ENCODE measurements around the gene CNTNAP2.
"Not testable (repeated sequence)": the region's sequence is repeated elsewhere in the genome, so short reads cannot be mapped to it uniquely, and the experiment has no call there.

CNTNAP2 gene

GRCh38 chr7:148304456-148304855 is 2187.9 kb downstream of the CNTNAP2 start:
- H3K9ac ChIP-seq (ENCODE audit: low read length): no peak overlapping the region
- H3K4me1 ChIP-seq (ENCODE audit: control insufficient read depth, low read depth, low read length): peaks cover 19% of the 10 kb centered on the region
- no peak overlapping the region for H3K4me3 ChIP-seq (ENCODE audit: low read length)
- no peaks in the 10 kb centered on the region for H3K27me3 ChIP-seq (ENCODE audit: control insufficient read depth, insufficient read depth, low read length)
- no peak overlapping the region for H3K27ac ChIP-seq (ENCODE audit: low read length)
- no peaks in the 10 kb centered on the region for H3K36me3 ChIP-seq (ENCODE audit: control insufficient read depth, low read depth, low read length)
- H3K9me3 ChIP-seq (ENCODE audit: control insufficient read depth, low read depth, low read length): no peaks in the 10 kb centered on the region

DNA sequence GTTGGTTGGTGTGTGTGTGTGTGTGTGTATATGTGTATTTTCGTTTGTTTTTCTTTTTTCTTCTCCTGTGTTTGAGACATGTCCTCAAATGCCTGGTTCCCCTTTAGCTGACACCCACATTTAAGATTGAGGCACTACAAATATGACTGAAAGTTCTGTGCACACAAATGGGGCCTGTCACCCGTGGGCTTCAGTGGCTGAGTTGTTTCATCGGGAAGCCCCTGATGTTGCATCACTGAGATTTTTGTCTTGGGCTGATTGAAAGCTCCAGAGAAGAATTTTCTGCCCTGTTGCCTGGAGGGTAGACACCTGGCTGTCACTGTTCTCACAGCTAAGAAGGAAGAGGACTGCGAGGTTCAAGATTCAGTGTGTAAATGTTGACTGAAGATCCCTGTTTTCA is 2190.2 kb downstream of the CNTNAP2 start:
- H3K9me3 ChIP-seq (ENCODE audit: control insufficient read depth, low read depth, low read length): no peaks in the 10 kb centered on the region
- H3K4me1 ChIP-seq (ENCODE audit: control insufficient read depth, low read depth, low read length): peaks cover 6% of the 10 kb centered on the region
- H3K9ac ChIP-seq (ENCODE audit: low read length): no peak overlapping the region
- H3K36me3 ChIP-seq (ENCODE audit: control insufficient read depth, low read depth, low read length): no peaks in the 10 kb centered on the region
- H3K4me3 ChIP-seq (ENCODE audit: low read length): no peak overlapping the region
- no peak overlapping the region for H3K27ac ChIP-seq (ENCODE audit: low read length)
- no peaks in the 10 kb centered on the region for H3K27me3 ChIP-seq (ENCODE audit: control insufficient read depth, insufficient read depth, low read length)

- no peaks in the 10 kb centered on the region for H3K27me3 ChIP-seq (ENCODE audit: control insufficient read depth, insufficient read depth, low read length)
- H3K9me3 ChIP-seq (ENCODE audit: control insufficient read depth, low read depth, low read length): no peaks in the 10 kb centered on the region
- H3K9ac ChIP-seq (ENCODE audit: low read length): no peak overlapping the region
- no peaks in the 10 kb centered on the region for H3K36me3 ChIP-seq (ENCODE audit: control insufficient read depth, low read depth, low read length)
- H3K4me3 ChIP-seq (ENCODE audit: low read length): no peak overlapping the region
- H3K27ac ChIP-seq (ENCODE audit: low read length): no peak overlapping the region
- peaks cover 6% of the 10 kb centered on the region for H3K4me1 ChIP-seq (ENCODE audit: control insufficient read depth, low read depth, low read length)
These were observed 2201.7 kb downstream of the CNTNAP2 start for GRCh38 chr7:148318102-148318811.

GRCh38 chr7:148318838-148319237 is 2202.2 kb downstream of the CNTNAP2 start:
- Histone ChIP-seq H3K4me3 (ENCODE audit: low read length) (no peak overlapping the region), H3K9me3 (ENCODE audit: control insufficient read depth, low read depth, low read length) (no peaks in the 10 kb centered on the region), H3K27ac (ENCODE audit: low read length) (no peak overlapping the region), H3K9ac (ENCODE audit: low read length) (no peak overlapping the region), H3K36me3 (ENCODE audit: control insufficient read depth, low read depth, low read length) (no peaks in the 10 kb centered on the region), H3K27me3 (ENCODE audit: control insufficient read depth, insufficient read depth, low read length) (no peaks in the 10 kb centered on the region), H3K4me1 (ENCODE audit: control insufficient read depth, low read depth, low read length) (peaks cover 6% of the 10 kb centered on the region)

GRCh38 chr7:148319316-148319808 is 2202.8 kb downstream of the CNTNAP2 start:
- Histone ChIP-seq H3K9ac (ENCODE audit: low read length) (no peak overlapping the region), H3K9me3 (ENCODE audit: control insufficient read depth, low read depth, low read length) (no peaks in the 10 kb centered on the region), H3K36me3 (ENCODE audit: control insufficient read depth, low read depth, low read length) (no peaks in the 10 kb centered on the region), H3K27ac (ENCODE audit: low read length) (no peak overlapping the region), H3K4me3 (ENCODE audit: low read length) (no peak overlapping the region), H3K4me1 (ENCODE audit: control insufficient read depth, low read depth, low read length) (peaks cover 6% of the 10 kb centered on the region), H3K27me3 (ENCODE audit: control insufficient read depth, insufficient read depth, low read length) (no peaks in the 10 kb centered on the region)

DNA sequence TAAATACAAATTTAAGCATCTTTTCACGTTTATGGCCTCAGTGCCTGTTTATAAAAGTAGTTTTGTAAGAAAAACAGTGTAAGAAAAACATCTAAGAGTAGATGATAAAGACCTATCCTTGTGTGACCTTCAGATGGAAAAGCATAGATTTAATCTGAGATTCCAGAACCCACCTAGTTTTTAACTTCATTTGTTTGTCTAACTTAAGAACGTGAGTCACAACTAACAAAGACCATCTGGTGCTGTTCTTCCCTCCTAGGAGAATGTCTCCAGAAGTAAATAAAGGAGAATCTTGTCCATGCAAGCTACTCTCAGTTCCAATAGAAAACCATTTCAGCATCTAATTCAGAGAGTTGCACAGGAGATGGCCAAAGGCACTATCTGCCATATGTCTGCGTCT is 2208.6 kb downstream of the CNTNAP2 start:
- H3K27me3 ChIP-seq (ENCODE audit: control insufficient read depth, insufficient read depth, low read length): no peaks in the 10 kb centered on the region
- H3K9me3 ChIP-seq (ENCODE audit: control insufficient read depth, low read depth, low read length): no peaks in the 10 kb centered on the region
- no peak overlapping the region for H3K27ac ChIP-seq (ENCODE audit: low read length)
- no peak overlapping the region for H3K9ac ChIP-seq (ENCODE audit: low read length)
- H3K4me3 ChIP-seq (ENCODE audit: low read length): no peak overlapping the region
- no peaks in the 10 kb centered on the region for H3K36me3 ChIP-seq (ENCODE audit: control insufficient read depth, low read depth, low read length)
- H3K4me1 ChIP-seq (ENCODE audit: control insufficient read depth, low read depth, low read length): no peaks in the 10 kb centered on the region

GRCh38 chr7:148327379-148327778 is 2210.8 kb downstream of the CNTNAP2 start:
- no peaks in the 10 kb centered on the region for H3K4me1 ChIP-seq (ENCODE audit: control insufficient read depth, low read depth, low read length)
- no peak overlapping the region for H3K4me3 ChIP-seq (ENCODE audit: low read length)
- H3K36me3 ChIP-seq (ENCODE audit: control insufficient read depth, low read depth, low read length): no peaks in the 10 kb centered on the region
- H3K27me3 ChIP-seq (ENCODE audit: control insufficient read depth, insufficient read depth, low read length): no peaks in the 10 kb centered on the region
- H3K9ac ChIP-seq (ENCODE audit: low read length): no peak overlapping the region
- H3K27ac ChIP-seq (ENCODE audit: low read length): no peak overlapping the region
- no peaks in the 10 kb centered on the region for H3K9me3 ChIP-seq (ENCODE audit: control insufficient read depth, low read depth, low read length)

GRCh38 chr7:148328906-148329305 is 2212.3 kb downstream of the CNTNAP2 start:
- no peak overlapping the region for H3K9ac ChIP-seq (ENCODE audit: low read length)
- H3K4me3 ChIP-seq (ENCODE audit: low read length): no peak overlapping the region
- no peaks in the 10 kb centered on the region for H3K4me1 ChIP-seq (ENCODE audit: control insufficient read depth, low read depth, low read length)
- no peaks in the 10 kb centered on the region for H3K36me3 ChIP-seq (ENCODE audit: control insufficient read depth, low read depth, low read length)
- H3K27ac ChIP-seq (ENCODE audit: low read length): no peak overlapping the region
- no peaks in the 10 kb centered on the region for H3K9me3 ChIP-seq (ENCODE audit: control insufficient read depth, low read depth, low read length)
- H3K27me3 ChIP-seq (ENCODE audit: control insufficient read depth, insufficient read depth, low read length): no peaks in the 10 kb centered on the region

DNA sequence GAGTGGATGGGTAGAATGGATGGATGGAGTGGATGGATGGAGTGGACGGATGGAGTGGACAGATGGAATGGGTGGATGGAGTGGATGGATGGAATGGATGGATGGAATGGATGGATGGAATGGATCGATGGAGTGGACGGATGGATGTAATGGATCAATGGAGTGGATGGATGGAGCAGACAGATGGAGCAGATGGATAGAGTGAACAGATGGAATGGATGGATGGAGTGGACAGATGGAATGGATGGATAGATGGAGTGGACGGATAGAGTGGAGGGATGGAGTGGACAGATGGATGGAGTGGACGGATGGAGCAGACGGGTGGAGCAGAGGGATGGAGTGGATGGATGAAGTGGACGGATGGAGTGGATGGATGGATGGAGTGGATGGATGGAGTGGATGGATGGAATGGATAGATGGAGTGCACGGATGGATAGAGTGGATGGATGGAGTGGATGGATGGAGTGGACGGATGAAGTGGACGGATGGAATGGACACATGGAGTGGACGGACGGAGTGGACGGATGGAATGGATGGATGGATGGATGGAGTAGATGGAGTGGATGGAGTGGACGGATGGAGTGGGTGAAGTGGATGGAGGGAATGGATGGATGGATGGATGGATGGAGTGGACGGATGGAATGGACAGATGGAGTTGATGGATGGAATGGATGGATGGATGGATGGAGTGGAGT is 2213.7 kb downstream of the CNTNAP2 start:
- no peaks in the 10 kb centered on the region for H3K9me3 ChIP-seq (ENCODE audit: control insufficient read depth, low read depth, low read length)
- H3K4me3 ChIP-seq (ENCODE audit: low read length): no peak overlapping the region
- H3K9ac ChIP-seq (ENCODE audit: low read length): no peak overlapping the region
- H3K36me3 ChIP-seq (ENCODE audit: control insufficient read depth, low read depth, low read length): no peaks in the 10 kb centered on the region
- H3K27ac ChIP-seq (ENCODE audit: low read length): no peak overlapping the region
- H3K4me1 ChIP-seq (ENCODE audit: control insufficient read depth, low read depth, low read length): peaks cover 10% of the 10 kb centered on the region
- no peaks in the 10 kb centered on the region for H3K27me3 ChIP-seq (ENCODE audit: control insufficient read depth, insufficient read depth, low read length)

DNA sequence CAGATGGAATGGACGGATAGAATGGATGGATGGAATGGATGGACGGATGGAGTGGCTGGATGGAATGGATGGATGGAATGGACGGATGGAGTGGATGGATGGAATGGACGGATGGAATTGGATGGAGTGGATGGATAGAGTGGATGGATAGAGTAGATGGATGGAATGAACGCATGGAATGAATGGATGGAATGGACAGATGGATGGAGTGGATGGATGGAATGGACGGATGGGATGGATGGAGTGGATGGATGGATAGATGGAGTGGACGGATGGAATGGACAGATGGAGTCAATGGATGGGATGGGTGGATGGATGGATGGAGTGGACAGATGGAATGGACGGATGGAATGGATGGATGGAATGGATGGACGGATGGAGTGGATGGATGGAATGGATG is 2214.2 kb downstream of the CNTNAP2 start:
- no peaks in the 10 kb centered on the region for H3K36me3 ChIP-seq (ENCODE audit: control insufficient read depth, low read depth, low read length)
- H3K9me3 ChIP-seq (ENCODE audit: control insufficient read depth, low read depth, low read length): no peaks in the 10 kb centered on the region
- H3K27me3 ChIP-seq (ENCODE audit: control insufficient read depth, insufficient read depth, low read length): no peaks in the 10 kb centered on the region
- no peak overlapping the region for H3K27ac ChIP-seq (ENCODE audit: low read length)
- no peak overlapping the region for H3K9ac ChIP-seq (ENCODE audit: low read length)
- no peak overlapping the region for H3K4me3 ChIP-seq (ENCODE audit: low read length)
- H3K4me1 ChIP-seq (ENCODE audit: control insufficient read depth, low read depth, low read length): peaks cover 15% of the 10 kb centered on the region

- not testable (repeated sequence) for H3K9ac ChIP-seq (ENCODE audit: low read length); H3K27me3 ChIP-seq (ENCODE audit: control insufficient read depth, insufficient read depth, low read length); H3K9me3 ChIP-seq (ENCODE audit: control insufficient read depth, low read depth, low read length); H3K36me3 ChIP-seq (ENCODE audit: control insufficient read depth, low read depth, low read length); H3K4me3 ChIP-seq (ENCODE audit: low read length); H3K27ac ChIP-seq (ENCODE audit: low read length)
- peaks cover 22% of the 10 kb centered on the region for H3K4me1 ChIP-seq (ENCODE audit: control insufficient read depth, low read depth, low read length)
These were observed 2214.9 kb downstream of the CNTNAP2 start for GRCh38 chr7:148331456-148331855.
